Measurements from ENCODE around the gene ZC2HC1B.

DNA sequence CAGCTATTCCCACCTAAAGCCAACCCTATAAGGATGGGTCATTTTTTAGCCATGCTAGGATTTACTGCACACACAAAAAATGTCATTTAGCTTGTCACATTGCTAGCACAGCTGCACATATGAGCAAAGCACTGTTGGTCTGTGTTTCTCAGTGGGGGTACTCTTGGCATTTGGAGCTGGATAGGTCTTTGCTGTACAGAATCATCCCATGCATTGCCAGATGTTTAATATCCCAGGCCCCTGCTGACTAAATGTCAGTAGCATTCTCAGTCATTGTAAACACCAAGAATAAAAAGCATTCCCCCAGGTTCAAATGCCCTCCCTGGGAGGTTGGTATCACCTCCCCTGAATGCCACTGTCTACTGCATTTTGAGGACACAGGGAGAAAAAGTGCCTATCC, 35.7 kb upstream of the ZC2HC1B start:
- TF ChIP-seq POU5F1 (IDR thresholded peaks at IDR 0.05; ENCODE audit: low read depth, low read length) (no peak), RFX5 (IDR thresholded peaks at IDR 0.05; ENCODE audit: borderline replicate concordance, low read depth, low read length) (no peak), POLR2AphosphoS5 (IDR thresholded peaks at IDR 0.05; ENCODE audit: low read depth, low read length) (no peak), CHD2 (IDR thresholded peaks at IDR 0.05; ENCODE audit: low read length) (no peak), EGR1 (IDR thresholded peaks at IDR 0.05; ENCODE audit: borderline replicate concordance, low read depth, low read length) (no peak), TAF1 (IDR thresholded peaks at IDR 0.05; ENCODE audit: low read depth, low read length) (no peak), PHF8 (conservative IDR thresholded peaks at IDR 0.05; ENCODE audit: low read depth, low read length) (no peak), RAD21 (IDR thresholded peaks at IDR 0.05 in 1 of 2, conservative IDR thresholded peaks at IDR 0.05 in 1 of 2; ENCODE audit: low read depth in 2 of 2, low read length in 2 of 2) (no peak)
- TF ChIP-seq, protein P1, sequence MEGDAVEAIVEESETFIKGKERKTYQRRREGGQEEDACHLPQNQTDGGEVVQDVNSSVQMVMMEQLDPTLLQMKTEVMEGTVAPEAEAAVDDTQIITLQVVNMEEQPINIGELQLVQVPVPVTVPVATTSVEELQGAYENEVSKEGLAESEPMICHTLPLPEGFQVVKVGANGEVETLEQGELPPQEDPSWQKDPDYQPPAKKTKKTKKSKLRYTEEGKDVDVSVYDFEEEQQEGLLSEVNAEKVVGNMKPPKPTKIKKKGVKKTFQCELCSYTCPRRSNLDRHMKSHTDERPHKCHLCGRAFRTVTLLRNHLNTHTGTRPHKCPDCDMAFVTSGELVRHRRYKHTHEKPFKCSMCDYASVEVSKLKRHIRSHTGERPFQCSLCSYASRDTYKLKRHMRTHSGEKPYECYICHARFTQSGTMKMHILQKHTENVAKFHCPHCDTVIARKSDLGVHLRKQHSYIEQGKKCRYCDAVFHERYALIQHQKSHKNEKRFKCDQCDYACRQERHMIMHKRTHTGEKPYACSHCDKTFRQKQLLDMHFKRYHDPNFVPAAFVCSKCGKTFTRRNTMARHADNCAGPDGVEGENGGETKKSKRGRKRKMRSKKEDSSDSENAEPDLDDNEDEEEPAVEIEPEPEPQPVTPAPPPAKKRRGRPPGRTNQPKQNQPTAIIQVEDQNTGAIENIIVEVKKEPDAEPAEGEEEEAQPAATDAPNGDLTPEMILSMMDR (IDR thresholded peaks at IDR 0.05; ENCODE audit: control extremely low read depth in 1 of 3, insufficient read depth in 1 of 3, low read depth in 1 of 3, low read length in 3 of 3): no peak
- TF ChIP-seq, protein P2, sequence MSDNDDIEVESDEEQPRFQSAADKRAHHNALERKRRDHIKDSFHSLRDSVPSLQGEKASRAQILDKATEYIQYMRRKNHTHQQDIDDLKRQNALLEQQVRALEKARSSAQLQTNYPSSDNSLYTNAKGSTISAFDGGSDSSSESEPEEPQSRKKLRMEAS (IDR thresholded peaks at IDR 0.05): no peak
- TF ChIP-seq, protein P3, sequence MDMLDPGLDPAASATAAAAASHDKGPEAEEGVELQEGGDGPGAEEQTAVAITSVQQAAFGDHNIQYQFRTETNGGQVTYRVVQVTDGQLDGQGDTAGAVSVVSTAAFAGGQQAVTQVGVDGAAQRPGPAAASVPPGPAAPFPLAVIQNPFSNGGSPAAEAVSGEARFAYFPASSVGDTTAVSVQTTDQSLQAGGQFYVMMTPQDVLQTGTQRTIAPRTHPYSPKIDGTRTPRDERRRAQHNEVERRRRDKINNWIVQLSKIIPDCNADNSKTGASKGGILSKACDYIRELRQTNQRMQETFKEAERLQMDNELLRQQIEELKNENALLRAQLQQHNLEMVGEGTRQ (IDR thresholded peaks at IDR 0.05; ENCODE audit: low read length): no peak
